WI38 (cell line): ENCODE results near the gene OR2F2.

ENCODE experiments used
- H3K4me3 ChIP-seq: 2 replicates; pipeline ENCODE4 v1.5.1; 2011; ENCODE audit warnings: low read depth, mild to moderate bottlenecking, control low read depth, low read length
- TF ChIP-seq, protein P1 (sequence below): IDR thresholded peaks from 2 replicates; pipeline ENCODE4 v1.5.1; 2012; ENCODE audit warnings: low read depth, mild to moderate bottlenecking, control low read depth, low read length

The OR2F2 gene

DNA sequence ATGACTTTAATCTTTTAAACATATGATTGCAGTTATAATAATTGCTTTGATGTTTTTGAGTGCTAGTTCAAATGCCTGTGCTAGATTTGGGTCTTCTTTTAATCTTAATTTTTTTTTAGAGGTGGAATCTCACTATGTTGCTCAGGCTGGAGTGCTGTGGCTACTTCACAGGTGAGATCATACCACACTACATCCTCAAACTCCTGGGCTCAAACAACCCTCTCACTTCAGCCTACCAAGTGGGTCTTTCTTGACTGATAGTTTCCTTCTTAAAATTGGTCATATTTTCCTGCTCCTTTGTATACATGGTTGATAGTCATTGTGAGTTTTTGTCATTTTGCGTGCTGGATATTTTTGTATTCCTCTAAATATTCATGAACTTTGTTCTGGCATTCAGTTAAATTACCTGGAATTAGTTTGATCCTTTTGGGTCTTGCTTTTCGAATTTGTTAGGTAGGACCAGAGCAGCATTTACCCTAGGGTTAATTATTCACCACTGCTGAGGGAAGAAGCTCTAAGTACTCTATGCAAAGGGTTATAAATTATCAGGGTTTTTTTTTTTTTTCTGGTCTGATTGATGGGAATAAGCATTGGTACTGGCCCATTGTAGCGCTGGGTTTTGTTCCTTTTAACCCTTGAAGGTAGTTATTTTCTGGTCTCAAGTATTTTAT, 21.0 kb upstream of the OR2F2 start:
- TF ChIP-seq, protein P1, sequence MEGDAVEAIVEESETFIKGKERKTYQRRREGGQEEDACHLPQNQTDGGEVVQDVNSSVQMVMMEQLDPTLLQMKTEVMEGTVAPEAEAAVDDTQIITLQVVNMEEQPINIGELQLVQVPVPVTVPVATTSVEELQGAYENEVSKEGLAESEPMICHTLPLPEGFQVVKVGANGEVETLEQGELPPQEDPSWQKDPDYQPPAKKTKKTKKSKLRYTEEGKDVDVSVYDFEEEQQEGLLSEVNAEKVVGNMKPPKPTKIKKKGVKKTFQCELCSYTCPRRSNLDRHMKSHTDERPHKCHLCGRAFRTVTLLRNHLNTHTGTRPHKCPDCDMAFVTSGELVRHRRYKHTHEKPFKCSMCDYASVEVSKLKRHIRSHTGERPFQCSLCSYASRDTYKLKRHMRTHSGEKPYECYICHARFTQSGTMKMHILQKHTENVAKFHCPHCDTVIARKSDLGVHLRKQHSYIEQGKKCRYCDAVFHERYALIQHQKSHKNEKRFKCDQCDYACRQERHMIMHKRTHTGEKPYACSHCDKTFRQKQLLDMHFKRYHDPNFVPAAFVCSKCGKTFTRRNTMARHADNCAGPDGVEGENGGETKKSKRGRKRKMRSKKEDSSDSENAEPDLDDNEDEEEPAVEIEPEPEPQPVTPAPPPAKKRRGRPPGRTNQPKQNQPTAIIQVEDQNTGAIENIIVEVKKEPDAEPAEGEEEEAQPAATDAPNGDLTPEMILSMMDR: no peak
- H3K4me3 ChIP-seq: no peak overlapping the region

GRCh38 chr7:143914938-143915652, 19.9 kb upstream of the OR2F2 start:
- TF ChIP-seq, protein P1: no peak
- no peak overlapping the region for H3K4me3 ChIP-seq

- TF ChIP-seq, protein P1: no peak
- H3K4me3 ChIP-seq: no peak overlapping the region
Observed at GRCh38 chr7:143924851-143925250, 10.2 kb upstream of the OR2F2 start.

GRCh38 chr7:143929224-143929920, 5.7 kb upstream of the OR2F2 start:
- no peak overlapping the region for H3K4me3 ChIP-seq
- TF ChIP-seq, protein P1: no peak

DNA sequence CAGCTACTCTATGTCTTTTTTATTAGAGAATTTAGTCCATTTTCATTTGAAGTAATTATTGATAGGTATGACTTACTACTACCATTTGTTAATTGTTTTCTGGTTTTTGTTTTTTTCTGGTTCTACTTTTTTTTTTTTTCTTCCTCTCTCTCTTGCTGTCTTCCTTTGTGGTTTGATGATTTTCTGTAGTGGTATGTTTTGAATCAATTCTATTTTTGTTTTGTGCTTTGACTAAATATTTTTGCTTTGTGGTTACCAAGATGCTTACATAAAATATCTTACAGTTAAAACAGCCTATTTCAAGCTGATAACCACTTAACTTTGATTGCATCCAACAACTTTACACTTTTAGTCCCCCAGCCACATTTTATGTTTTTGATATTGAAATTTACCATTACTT, 3.3 kb upstream of the OR2F2 start:
- TF ChIP-seq, protein P1: no peak
- H3K4me3 ChIP-seq: no peak overlapping the region

- TF ChIP-seq, protein P1: no peak
- H3K4me3 ChIP-seq: no peak overlapping the region
Observed at GRCh38 chr7:143936087-143937009, 1.3 kb downstream of the OR2F2 start.
